GM12891 (cell line): ENCODE results near the gene ARHGAP21.
"Not testable (repeated sequence)": the region's sequence is repeated elsewhere in the genome, so short reads cannot be mapped to it uniquely, and the experiment has no call there.

Experiments used
- DNase-seq: peaks from one replicate; pipeline ENCODE4 v3.0.0; 2011; ENCODE audit warnings: low spot score; ENCODE audit not compliant: insufficient read length
- FAIRE-seq: peaks from 2 replicates; lab custom pipeline; 2011; peaks lifted over from hg19 to GRCh38; lab: Jason Lieb, UNC
- PAX5 ChIP-seq: IDR thresholded peaks from 2 replicates; pipeline ENCODE4 v1.6.1; 2011; ENCODE audit warnings: low read length, moderate library complexity, mild to moderate bottlenecking; ENCODE audit not compliant: insufficient read depth, severe bottlenecking
- POLR2A ChIP-seq: IDR thresholded peaks from 2 replicates; pipeline ENCODE4 v1.6.1; 2011; ENCODE audit warnings: low read depth, low read length, control low read depth
- POLR2AphosphoS5 ChIP-seq: IDR thresholded peaks from 2 replicates; pipeline ENCODE4 v1.6.1; 2011; ENCODE audit warnings: low read depth, low read length, control low read depth
- POU2F2 ChIP-seq: IDR thresholded peaks from 2 replicates; pipeline ENCODE4 v1.6.1; 2011; ENCODE audit warnings: low read depth, mild to moderate bottlenecking, control low read depth, low read length, moderate library complexity
- SPI1 ChIP-seq: IDR thresholded peaks from 2 replicates; pipeline ENCODE4 v1.6.1; 2011; ENCODE audit warnings: low read depth, low read length, control low read depth
- TAF1 ChIP-seq: IDR thresholded peaks from 2 replicates; pipeline ENCODE4 v1.6.1; 2011; ENCODE audit warnings: low read depth, low read length, control low read depth

Gene ARHGAP21

DNA sequence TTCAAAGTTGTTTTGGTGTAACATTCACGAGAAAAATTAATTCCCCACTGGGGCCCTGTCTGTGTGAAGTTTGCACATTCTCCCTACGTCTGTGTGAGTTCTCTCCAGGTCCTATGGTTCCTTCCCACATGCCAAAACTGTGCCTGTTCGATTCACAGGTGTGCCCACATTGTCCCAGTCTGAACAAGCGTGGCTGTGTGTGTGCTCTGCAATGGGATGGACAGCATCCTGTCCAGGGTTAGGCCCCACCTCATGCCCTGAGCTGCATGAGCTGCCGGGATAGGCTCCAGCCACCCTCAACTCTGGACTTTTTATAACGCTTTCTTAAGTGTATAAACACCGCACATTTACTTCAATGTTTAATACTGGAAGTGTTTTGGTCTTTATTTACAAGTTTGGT is 55.4 kb downstream of the ARHGAP21 start:
- FAIRE-seq (no peak), DNase-seq (no peak)
- TF ChIP-seq TAF1, result no peak
- TF ChIP-seq SPI1, result no peak
- no peak for TF ChIP-seq POLR2AphosphoS5
- no peak for TF ChIP-seq POLR2A
- no peak for TF ChIP-seq PAX5
- no peak for TF ChIP-seq POU2F2

DNA sequence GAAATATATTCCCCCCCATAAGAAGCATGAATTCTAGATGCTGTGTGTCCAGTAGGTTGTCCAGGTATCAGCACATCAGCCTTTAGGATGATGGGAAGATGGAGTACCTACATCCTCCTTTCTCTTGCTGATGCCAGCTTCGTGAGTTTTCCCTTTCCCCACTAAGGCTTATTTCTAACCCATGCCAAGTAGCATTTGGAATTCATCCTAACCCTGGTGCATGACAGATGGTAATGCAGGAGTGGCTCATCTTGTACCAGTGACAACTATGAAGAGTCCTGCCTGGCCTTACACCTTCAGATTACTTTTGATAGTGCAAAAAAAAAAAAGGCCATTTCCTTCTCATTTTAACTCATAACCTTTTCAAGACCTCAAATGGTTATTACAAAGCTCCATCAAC is 58.7 kb downstream of the ARHGAP21 start:
- TF ChIP-seq TAF1 (no peak), POLR2AphosphoS5 (no peak), PAX5 (no peak), SPI1 (no peak), POLR2A (no peak), POU2F2 (no peak)
- no peak for DNase-seq
- FAIRE-seq, result no peak

GRCh38 chr10:24661376-24661775 is 62.3 kb downstream of the ARHGAP21 start:
- TF ChIP-seq SPI1 (no peak), PAX5 (no peak), POLR2A (no peak), POLR2AphosphoS5 (no peak), POU2F2 (no peak), TAF1 (no peak)
- no peak for FAIRE-seq

GRCh38 chr10:24658319-24658718 is 65.4 kb downstream of the ARHGAP21 start:
- not testable (repeated sequence) for FAIRE-seq, DNase-seq

More at GRCh38 chr10:24661376-24661775, 62.3 kb downstream of the ARHGAP21 start:
- no peak for DNase-seq

DNA sequence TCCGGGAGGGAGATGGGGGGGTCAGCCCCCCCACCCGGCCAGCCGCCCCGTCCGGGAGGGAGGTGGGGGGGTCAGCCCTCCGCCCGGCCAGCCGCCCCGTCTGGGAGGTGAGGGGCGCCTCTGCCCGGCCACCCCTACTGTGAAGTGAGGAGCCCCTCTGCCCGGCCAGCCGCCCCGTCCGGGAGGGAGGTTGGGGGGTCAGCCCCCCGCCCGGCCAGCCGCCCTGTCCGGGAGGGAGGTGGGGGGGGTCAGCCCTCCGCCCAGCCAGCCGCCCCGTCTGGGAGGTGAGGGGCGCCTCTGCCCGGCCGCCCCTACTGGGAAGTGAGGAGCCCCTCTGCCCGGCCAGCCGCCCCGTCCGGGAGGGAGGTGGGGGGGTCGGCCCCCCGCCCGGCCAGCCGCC is 67.4 kb downstream of the ARHGAP21 start:
- FAIRE-seq, DNase-seq: not testable (repeated sequence)

DNA sequence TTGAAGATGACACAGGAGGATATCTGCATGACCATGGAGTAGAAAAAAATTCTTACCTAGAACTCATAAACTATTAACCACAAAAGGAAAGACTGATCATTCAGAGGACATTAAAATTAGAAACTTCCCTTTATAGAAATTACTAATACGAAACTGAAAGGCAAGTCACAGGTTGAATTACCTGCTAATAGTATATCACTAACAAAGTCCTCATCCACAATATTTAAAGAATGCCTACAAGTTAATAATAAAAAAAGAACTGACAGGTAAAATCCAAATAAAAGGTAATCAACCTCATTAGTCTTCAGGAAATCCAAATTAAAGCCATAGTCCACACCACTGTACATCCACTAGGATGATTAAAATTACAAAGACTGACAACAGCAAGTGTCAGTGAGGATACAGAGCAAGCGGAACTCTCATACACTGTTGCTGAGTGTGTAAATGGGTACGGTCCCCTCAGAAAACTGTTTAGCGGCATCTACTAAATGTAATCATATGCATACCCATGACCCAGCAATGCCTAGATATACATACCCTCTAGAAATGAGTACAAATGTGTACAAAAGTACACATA is 71.2 kb downstream of the ARHGAP21 start:
- no peak for DNase-seq
- peak; percentile 82 for FAIRE-seq
- TF ChIP-seq POU2F2, result peak; percentile 34; the same call in 1 of the 2 replicates
- TF ChIP-seq SPI1, result 0 out of 2 replicates have a peak, but pooled peaks have one; percentile 32
- no peak for TF ChIP-seq POLR2A
- TF ChIP-seq POLR2AphosphoS5, result no peak
- peak; percentile 38 for TF ChIP-seq PAX5

GRCh38 chr10:24651923-24652322 is 71.8 kb downstream of the ARHGAP21 start:
- no peak for TF ChIP-seq POLR2AphosphoS5
- TF ChIP-seq SPI1, result no peak
- no peak for TF ChIP-seq POU2F2
- no peak for TF ChIP-seq PAX5
- TF ChIP-seq POLR2A, result no peak
- no peak for TF ChIP-seq TAF1
- FAIRE-seq (no peak), DNase-seq (no peak)

GRCh38 chr10:24650669-24651391 is 72.9 kb downstream of the ARHGAP21 start:
- no peak for TF ChIP-seq POLR2AphosphoS5
- TF ChIP-seq POLR2A, result no peak
- TF ChIP-seq SPI1, result no peak
- TF ChIP-seq POU2F2, result no peak
- TF ChIP-seq TAF1, result no peak
- TF ChIP-seq PAX5, result no peak
- FAIRE-seq (peak; percentile 26), DNase-seq (no peak)

GRCh38 chr10:24645784-24646183 is 77.9 kb downstream of the ARHGAP21 start:
- FAIRE-seq, result no peak
- no peak for DNase-seq
- TF ChIP-seq PAX5, result no peak
- TF ChIP-seq POLR2A, result no peak

GRCh38 chr10:24645022-24645421 is 78.7 kb downstream of the ARHGAP21 start:
- FAIRE-seq, result no peak
- TF ChIP-seq POLR2A (no peak), TAF1 (no peak), SPI1 (no peak), PAX5 (no peak), POLR2AphosphoS5 (no peak), POU2F2 (no peak)
- no peak for DNase-seq

DNA sequence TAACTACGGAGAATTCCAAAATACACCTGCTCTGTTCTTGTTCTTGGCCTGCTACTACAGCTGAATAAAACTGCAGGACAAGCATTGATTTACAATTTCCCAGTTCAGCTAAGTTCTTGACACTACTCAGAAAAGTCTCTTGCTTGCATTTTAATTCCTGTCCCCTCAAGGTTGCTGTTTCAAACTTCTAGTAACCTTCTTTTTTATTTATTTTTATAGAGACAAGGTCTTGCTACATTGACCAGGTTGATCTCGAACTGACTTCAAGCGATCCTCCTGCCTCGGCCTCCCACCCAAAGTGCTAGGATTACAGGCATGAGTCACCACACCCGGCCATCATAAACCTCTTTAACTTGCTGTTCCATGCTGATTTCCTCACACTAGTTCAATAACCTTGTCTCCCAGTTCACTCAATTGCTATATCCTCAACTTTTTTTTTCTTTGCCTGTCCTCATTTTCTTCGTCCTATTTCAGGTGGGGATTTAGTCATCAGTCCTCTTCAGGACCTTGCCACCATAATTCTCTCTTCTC is 79.9 kb downstream of the ARHGAP21 start:
- TF ChIP-seq PAX5, result no peak
- no peak for TF ChIP-seq POU2F2
- TF ChIP-seq TAF1, result no peak
- no peak for TF ChIP-seq POLR2A
- TF ChIP-seq POLR2AphosphoS5, result no peak
- TF ChIP-seq SPI1, result no peak
- no peak for FAIRE-seq
- no peak for DNase-seq
